HG02588 (cell line): ENCODE results near the gene WDR46.
"Not testable (repeated sequence)": the region's sequence is repeated elsewhere in the genome, so short reads cannot be mapped to it uniquely, and the experiment has no call there.

ENCODE experiments used
- ATAC-seq: cut with Tn5 transposase; IDR thresholded peaks from one replicate; pipeline ENCODE4 v1.9.1; 2021; ENCODE audit warnings: mild to moderate bottlenecking, moderate library complexity; ENCODE audit not compliant: unreplicated experiment

The WDR46 gene

GRCh38 chr6:33271468-33272274 is 17.4 kb downstream of the WDR46 start, which contains the start of the genes RPS18 and VPS52:
Gene RPS18 (plus strand): TSS chr6:33272075. CDS start chr6:33272120, 45 bp downstream.
Gene VPS52 (minus strand): TSS chr6:33271876. CDS start chr6:33271675, 201 bp downstream.
- ATAC-seq: peak; percentile 75

GRCh38 chr6:33271117-33271467 is 17.9 kb downstream of the WDR46 start:
- ATAC-seq: peak; percentile 10

GRCh38 chr6:33264015-33264414 is 25.0 kb downstream of the WDR46 start:
- no peak for ATAC-seq

DNA sequence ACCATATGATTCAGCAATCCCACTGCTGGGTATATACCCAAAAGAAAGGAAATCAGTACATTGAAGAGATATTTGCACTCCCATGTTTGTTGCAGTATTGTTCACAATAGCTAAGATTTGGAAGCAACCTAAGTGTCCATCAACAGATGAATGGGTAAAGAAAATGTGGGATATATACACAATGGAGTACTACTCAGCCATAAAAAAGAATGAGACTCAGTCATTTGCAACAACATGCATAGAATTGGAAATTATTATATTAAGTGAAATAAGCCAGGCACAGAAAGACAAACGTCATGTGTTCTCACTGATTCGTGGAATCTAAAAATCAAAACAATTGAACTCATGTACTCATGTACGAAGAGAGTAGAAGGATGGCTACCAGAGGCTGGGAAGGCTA is 26.5 kb downstream of the WDR46 start:
- not testable (repeated sequence) for ATAC-seq

GRCh38 chr6:33259032-33259431 is 30.0 kb downstream of the WDR46 start:
- ATAC-seq: no peak

DNA sequence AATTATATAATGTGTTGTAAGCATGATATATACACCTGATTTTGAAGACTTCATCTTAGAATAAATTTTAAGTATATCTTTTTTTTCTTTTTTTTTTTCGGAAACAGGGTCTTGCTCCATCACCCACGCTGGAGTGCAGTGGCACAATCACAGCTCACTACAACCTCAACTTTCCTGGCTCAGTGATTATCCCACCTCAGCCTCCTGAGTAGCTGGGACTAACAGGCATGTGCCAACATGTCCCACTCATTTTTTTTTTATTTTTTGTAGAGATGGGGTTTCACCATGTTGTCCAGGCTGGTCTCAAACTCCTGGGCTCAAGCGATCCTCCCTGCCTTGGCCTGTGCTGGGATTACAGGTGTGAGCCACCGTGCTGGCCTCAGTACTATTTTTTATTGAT is 34.4 kb downstream of the WDR46 start:
- ATAC-seq: no peak

- no peak for ATAC-seq
Observed at GRCh38 chr6:33252759-33253158, 36.3 kb downstream of the WDR46 start.

DNA sequence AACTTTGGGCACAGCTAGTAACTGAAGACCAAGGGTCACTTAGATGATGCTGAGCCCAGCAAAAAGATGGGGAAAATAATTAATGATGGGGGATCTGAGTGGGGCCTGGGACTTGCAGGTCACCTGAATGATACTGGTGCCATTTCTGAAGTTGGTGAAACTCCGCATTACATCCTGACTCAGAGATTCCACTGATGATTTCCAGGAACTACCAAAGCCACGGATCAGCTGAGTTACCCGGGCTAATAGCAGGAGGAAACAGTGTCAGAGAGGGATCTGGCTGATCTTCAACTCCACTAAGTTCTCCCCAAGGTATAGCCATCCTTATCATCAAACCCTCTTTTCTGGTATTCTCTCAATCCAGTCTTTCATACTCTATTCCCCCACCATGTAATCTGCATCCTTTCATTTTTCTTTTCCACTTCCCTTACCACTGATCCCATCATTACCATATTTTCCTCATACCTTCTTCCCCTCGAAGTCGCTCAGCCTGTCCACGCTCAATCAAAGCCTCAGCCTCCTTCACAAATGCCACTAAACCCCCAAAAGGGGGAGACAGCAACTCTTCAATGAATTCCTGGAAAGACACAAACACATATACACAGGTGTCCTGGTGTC is 37.5 kb downstream of the WDR46 start:
- ATAC-seq: no peak

DNA sequence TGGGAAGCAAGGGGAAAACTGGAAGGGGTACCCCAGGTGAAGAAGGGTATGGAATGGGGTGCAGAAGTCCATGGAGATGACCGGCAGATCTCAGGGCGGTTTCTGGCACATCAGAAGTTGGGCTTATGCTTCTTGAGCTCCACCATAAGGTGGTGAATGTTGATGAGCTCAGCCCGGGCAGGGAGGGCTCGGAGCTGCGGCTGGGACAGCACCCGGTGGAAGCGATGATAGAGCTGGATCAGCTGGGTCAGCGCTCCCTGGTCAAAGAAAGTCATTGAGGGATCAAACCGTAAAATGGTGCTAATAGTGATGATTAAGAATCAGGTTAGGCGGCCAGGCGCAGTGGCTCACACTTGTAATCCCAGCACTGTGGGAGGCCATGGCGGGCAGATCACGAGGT is 38.3 kb downstream of the WDR46 start:
- ATAC-seq: no peak

GRCh38 chr6:33249732-33250630 is 39.1 kb downstream of the WDR46 start:
- no peak for ATAC-seq

GRCh38 chr6:33248932-33249731 is 39.9 kb downstream of the WDR46 start:
- ATAC-seq: peak; percentile 90

DNA sequence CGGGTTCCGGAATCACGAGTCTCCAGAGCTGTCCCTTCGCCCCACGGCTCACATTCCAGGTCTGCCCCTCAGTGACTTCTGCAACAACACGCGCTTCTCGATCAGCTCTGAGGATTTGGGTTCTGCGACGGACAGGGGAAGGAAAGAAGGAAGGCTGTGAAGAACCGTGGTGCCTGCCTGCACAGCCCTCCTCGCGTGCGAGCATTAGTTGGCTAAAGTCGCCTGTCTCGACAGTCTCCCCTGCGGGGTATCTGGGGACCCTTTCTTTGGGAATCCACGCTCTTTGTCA is 40.5 kb downstream of the WDR46 start:
- ATAC-seq: no peak

DNA sequence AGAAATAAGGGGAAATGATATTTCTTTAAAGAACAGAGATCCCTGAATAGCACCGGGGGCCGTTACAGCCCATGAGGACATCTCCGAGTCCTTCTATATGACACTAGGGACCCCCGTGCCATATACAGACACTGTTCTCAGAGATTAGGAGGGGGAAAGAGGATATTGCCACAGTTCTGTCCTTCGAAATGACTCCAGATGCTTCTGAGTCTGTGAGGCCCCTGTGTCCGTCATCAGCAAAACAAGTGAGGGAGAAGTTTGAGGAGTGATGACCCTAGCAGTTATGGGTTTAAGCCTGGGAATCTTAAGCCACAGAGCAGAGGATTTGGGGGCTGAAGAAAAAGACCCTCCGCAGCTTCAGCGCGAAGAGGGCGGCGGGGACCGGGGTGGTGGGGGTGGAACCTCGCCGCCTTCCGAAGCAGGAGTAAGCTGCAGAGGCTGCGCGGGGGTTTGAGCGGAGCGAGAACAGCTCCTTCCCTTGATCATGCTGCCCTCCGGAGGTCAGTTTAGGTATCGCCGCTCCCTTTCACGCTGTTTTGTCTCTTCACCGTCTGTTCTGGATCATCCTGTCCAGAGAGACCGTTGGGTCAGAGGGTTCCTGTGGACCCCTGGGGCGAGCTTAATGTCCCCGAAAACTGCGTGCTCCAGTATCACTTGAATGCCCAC is 40.9 kb downstream of the WDR46 start:
- ATAC-seq: no peak

GRCh38 chr6:33243476-33243875 is 45.6 kb downstream of the WDR46 start:
- ATAC-seq: no peak

DNA sequence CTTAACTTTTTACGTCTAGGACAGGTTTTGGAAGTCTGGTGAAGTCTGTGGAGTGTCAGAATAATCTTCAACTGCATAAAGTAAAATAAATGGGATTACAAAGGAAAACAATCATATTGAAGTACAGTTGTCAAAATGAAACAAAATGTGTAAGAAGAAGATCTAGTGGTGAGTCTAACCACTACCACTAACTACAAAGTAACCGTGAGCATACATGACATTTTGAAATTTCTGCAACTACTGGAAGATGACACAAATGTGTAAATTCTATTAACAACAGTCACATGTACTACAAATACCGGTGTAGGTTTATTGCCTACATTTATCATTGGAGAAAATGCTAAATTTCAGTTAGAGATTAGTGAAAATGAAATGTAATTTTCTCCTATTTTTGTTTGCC is 47.1 kb downstream of the WDR46 start:
- no peak for ATAC-seq

DNA sequence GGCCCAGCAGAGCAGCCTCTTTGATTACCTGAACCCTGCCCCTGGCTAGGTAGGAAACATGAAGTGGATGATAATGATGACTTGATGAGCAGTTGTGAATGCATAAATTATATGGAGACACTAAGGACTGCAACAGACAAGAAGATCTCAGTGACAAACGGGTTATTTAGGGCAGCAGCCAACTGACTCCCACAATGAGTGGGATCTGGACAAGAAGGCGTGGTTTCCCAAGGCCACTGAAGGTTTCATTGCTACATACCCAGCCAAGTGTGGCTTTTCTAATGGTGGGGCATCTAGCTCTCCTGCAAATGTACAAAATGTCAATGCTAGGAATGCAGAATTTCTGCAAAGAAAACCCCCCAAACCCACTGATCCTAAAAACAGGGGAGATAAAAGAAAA is 51.3 kb downstream of the WDR46 start:
- ATAC-seq: no peak

DNA sequence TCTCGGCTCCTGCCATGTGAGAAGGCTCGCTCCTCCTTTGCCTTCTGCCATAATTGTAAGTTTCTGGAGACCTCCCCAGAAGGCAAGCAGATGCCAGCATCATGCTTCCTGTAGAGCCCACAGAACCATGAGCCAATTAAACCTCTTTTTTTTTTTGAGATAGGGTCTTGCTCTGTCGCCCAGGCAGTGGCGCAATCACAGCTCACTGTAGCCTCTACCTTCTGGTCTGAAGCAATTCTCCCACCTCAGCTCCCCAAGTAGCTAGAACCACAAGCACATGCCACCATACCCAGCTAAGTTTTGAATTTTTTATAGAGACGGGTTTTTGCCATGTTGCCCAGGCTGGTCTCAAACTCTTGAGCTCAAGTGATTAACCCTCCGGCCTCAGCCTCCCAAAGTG is 52.2 kb downstream of the WDR46 start:
- ATAC-seq: no peak

- no peak for ATAC-seq
Observed at GRCh38 chr6:33236328-33236727, 52.7 kb downstream of the WDR46 start.

DNA sequence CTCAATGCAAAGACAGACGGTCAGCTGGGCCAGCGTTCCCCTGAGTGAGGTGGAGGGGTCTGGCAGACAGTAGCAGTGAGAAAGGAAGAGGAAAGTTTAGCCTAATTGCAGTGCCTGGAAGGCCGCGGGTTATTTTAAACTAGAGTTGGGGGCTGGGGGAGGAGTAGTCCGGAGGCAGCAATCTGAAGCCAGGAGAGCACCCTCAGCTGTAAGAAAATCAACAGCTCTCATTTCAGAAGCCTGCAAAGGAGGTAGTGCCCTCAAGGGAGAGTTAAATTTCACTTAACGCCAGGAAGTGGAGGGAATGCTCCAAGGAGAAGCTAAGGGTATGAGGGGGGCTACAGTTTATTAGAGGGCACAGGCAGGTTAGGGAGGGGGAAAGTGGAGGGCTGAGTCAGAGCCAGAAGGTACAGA is 53.8 kb downstream of the WDR46 start:
- ATAC-seq: no peak
